Mesothelial cell of epicardium (in vitro differentiated cells): Measurements from ENCODE around the gene NTNG2. TPM values are rescaled to one million over a fixed set of nuclear protein-coding genes. Genes with fewer than 3 reads are reported as not detected.

Source experiments
- DNase-seq, 2 experiments: peaks; one replicate each; pipeline ENCODE4 v3.0.0; 2021; ENCODE audit warnings: low spot score in 2 of 2; ENCODE audit not compliant: unreplicated experiment in 2 of 2
- H3K27ac Mint-ChIP-seq: 2 replicates; pipeline ENCODE4 v1.8.0; 2021; ENCODE audit warnings: mixed read lengths
- H3K27me3 Mint-ChIP-seq: 2 replicates; pipeline ENCODE4 v1.8.0; 2021; ENCODE audit warnings: low read depth, mixed read lengths
- H3K36me3 Mint-ChIP-seq: 2 replicates; pipeline ENCODE4 v1.8.0; 2021; ENCODE audit warnings: mixed read lengths
- H3K4me1 Mint-ChIP-seq: 2 replicates; pipeline ENCODE4 v1.8.0; 2021; ENCODE audit warnings: mixed read lengths
- H3K4me3 Mint-ChIP-seq: 2 replicates; pipeline ENCODE4 v1.8.0; 2021; ENCODE audit warnings: mild to moderate bottlenecking, moderate library complexity, mixed read lengths
- H3K9me3 Mint-ChIP-seq: 2 replicates; pipeline ENCODE4 v1.8.0; 2021; ENCODE audit warnings: mixed read lengths
- CTCF ChIP-seq: fragments of 200-600 bp; sonication (generic); IDR thresholded peaks from one replicate; pipeline ENCODE4 v1.5.0; 2021; ENCODE audit warnings: antibody characterized with exemption; ENCODE audit not compliant: unreplicated experiment
- total RNA-seq: library from RNA; stranded (reverse); gene quantifications from 3 replicates; pipeline ENCODE4 v1.2.1, GENCODE V29; 2021

The NTNG2 gene
- total RNA-seq, 1 donor from 2014 or later: 8.1 TPM

- TF ChIP-seq CTCF: no peak
- H3K4me1 Mint-ChIP-seq: peaks cover 9% of the 10 kb centered on the region
- H3K36me3 Mint-ChIP-seq: no peaks in the 10 kb centered on the region
- no peak overlapping the region for H3K27ac Mint-ChIP-seq
- H3K4me3 Mint-ChIP-seq: no peak overlapping the region
- DNase-seq: no peak
- peaks cover 12% of the 10 kb centered on the region for H3K27me3 Mint-ChIP-seq
- no peaks in the 10 kb centered on the region for H3K9me3 Mint-ChIP-seq
Observed at GRCh38 chr9:132190966-132191365, 29.1 kb downstream of the NTNG2 start.

GRCh38 chr9:132192728-132193127 is 30.9 kb downstream of the NTNG2 start:
- TF ChIP-seq CTCF: no peak
- H3K27me3 Mint-ChIP-seq: peaks cover under 1% of the 10 kb centered on the region
- no peaks in the 10 kb centered on the region for H3K9me3 Mint-ChIP-seq
- H3K4me3 Mint-ChIP-seq: no peak overlapping the region
- H3K27ac Mint-ChIP-seq: no peak overlapping the region
- no peaks in the 10 kb centered on the region for H3K36me3 Mint-ChIP-seq
- no peaks in the 10 kb centered on the region for H3K4me1 Mint-ChIP-seq
- no peak for DNase-seq

- TF ChIP-seq CTCF: no peak
- H3K9me3 Mint-ChIP-seq: no peaks in the 10 kb centered on the region
- H3K27ac Mint-ChIP-seq: no peak overlapping the region
- H3K4me1 Mint-ChIP-seq: no peaks in the 10 kb centered on the region
- no peak for DNase-seq
- H3K36me3 Mint-ChIP-seq: no peaks in the 10 kb centered on the region
- no peak overlapping the region for H3K4me3 Mint-ChIP-seq
- no peaks in the 10 kb centered on the region for H3K27me3 Mint-ChIP-seq
Observed at GRCh38 chr9:132193227-132194124, 31.6 kb downstream of the NTNG2 start.

- H3K36me3 Mint-ChIP-seq: no peaks in the 10 kb centered on the region
Observed at GRCh38 chr9:132194508-132194907, 32.6 kb downstream of the NTNG2 start.

GRCh38 chr9:132197315-132197714 is 35.5 kb downstream of the NTNG2 start:
- H3K4me3 Mint-ChIP-seq: no peak overlapping the region
- no peak overlapping the region for H3K27ac Mint-ChIP-seq
- no peak for DNase-seq
- H3K27me3 Mint-ChIP-seq: peaks cover 10% of the 10 kb centered on the region
- H3K4me1 Mint-ChIP-seq: no peaks in the 10 kb centered on the region
- no peaks in the 10 kb centered on the region for H3K36me3 Mint-ChIP-seq
- H3K9me3 Mint-ChIP-seq: no peaks in the 10 kb centered on the region
- TF ChIP-seq CTCF: no peak

More at GRCh38 chr9:132194508-132194907, 32.6 kb downstream of the NTNG2 start:
- Mint-ChIP-seq H3K4me1 (no peaks in the 10 kb centered on the region), H3K9me3 (no peaks in the 10 kb centered on the region), H3K4me3 (no peak overlapping the region), H3K27ac (no peak overlapping the region), H3K27me3 (peaks cover under 1% of the 10 kb centered on the region)
- no peak for TF ChIP-seq CTCF
- no peak for DNase-seq
